Glutamatergic neuron (in vitro differentiated cells): ENCODE measurements around the gene UAP1. TPM values are rescaled to one million over a fixed set of nuclear protein-coding genes. Genes with fewer than 3 reads are reported as not detected.
"Not testable (repeated sequence)": the region's sequence is repeated elsewhere in the genome, so short reads cannot be mapped to it uniquely, and the experiment has no call there.

Experiments used
- DNase-seq: peaks from one replicate; pipeline ENCODE4 v3.0.0; 2022
- H3K27ac Mint-ChIP-seq: one replicate; pipeline ENCODE4 v1.8.0; 2020; ENCODE audit warnings: mild to moderate bottlenecking, mixed read lengths, inconsistent platforms; ENCODE audit not compliant: unreplicated experiment
- H3K27me3 Mint-ChIP-seq: one replicate; pipeline ENCODE4 v1.8.0; 2020; ENCODE audit warnings: mild to moderate bottlenecking, moderate library complexity, mixed read lengths, inconsistent platforms; ENCODE audit not compliant: unreplicated experiment
- H3K36me3 Mint-ChIP-seq: one replicate; pipeline ENCODE4 v1.8.0; 2020; ENCODE audit warnings: mild to moderate bottlenecking, mixed read lengths, inconsistent platforms; ENCODE audit not compliant: unreplicated experiment
- H3K4me1 Mint-ChIP-seq: one replicate; pipeline ENCODE4 v1.8.0; 2020; ENCODE audit warnings: mild to moderate bottlenecking, low read depth, mixed read lengths, inconsistent platforms; ENCODE audit not compliant: unreplicated experiment
- H3K4me3 Mint-ChIP-seq: one replicate; pipeline ENCODE4 v1.8.0; 2020; ENCODE audit warnings: mild to moderate bottlenecking, mixed read lengths, inconsistent platforms; ENCODE audit not compliant: unreplicated experiment
- H3K9me3 Mint-ChIP-seq: one replicate; pipeline ENCODE4 v1.8.0; 2020; ENCODE audit warnings: mild to moderate bottlenecking, moderate library complexity, mixed read lengths, inconsistent platforms; ENCODE audit not compliant: unreplicated experiment
- CTCF ChIP-seq: fragments of 200-600 bp; sonication (generic); IDR thresholded peaks from one replicate; pipeline ENCODE4 v1.5.0; 2021; ENCODE audit not compliant: partially characterized antibody, unreplicated experiment
- total RNA-seq: library from RNA; stranded (reverse); fragmentation: NEBNext Ultra II Directional; extraction: Animal tissue kit (Norgen Biotek cat#: 25700); gene quantifications from one replicate; pipeline ENCODE4 v1.2.1, GENCODE V29; 2021; ENCODE audit not compliant: unreplicated experiment

The UAP1 gene
- total RNA-seq, 1 donor from 2014 or later = 34.1 TPM

- Mint-ChIP-seq H3K27me3 (no peaks in the 10 kb centered on the region), H3K27ac (no peak overlapping the region), H3K9me3 (no peaks in the 10 kb centered on the region), H3K36me3 (no peaks in the 10 kb centered on the region), H3K4me3 (no peak overlapping the region), H3K4me1 (no peaks in the 10 kb centered on the region)
- TF ChIP-seq CTCF = no peak
- DNase-seq = no peak
Measured at GRCh38 chr1:162590101-162590500, 28.6 kb downstream of the UAP1 start.

- Mint-ChIP-seq H3K9me3 (no peaks in the 10 kb centered on the region), H3K36me3 (no peaks in the 10 kb centered on the region), H3K4me1 (no peaks in the 10 kb centered on the region), H3K4me3 (no peak overlapping the region), H3K27ac (no peak overlapping the region), H3K27me3 (no peaks in the 10 kb centered on the region)
- no peak for DNase-seq
- no peak for TF ChIP-seq CTCF
Measured at GRCh38 chr1:162590686-162591085, 29.2 kb downstream of the UAP1 start.

- no peak for DNase-seq
- Mint-ChIP-seq H3K9me3 (no peaks in the 10 kb centered on the region), H3K27ac (no peak overlapping the region), H3K4me3 (no peak overlapping the region), H3K4me1 (no peaks in the 10 kb centered on the region), H3K27me3 (no peaks in the 10 kb centered on the region), H3K36me3 (no peaks in the 10 kb centered on the region)
- no peak for TF ChIP-seq CTCF
Measured at GRCh38 chr1:162596514-162597170, 35.1 kb downstream of the UAP1 start.

- H3K36me3 Mint-ChIP-seq = no peaks in the 10 kb centered on the region
- DNase-seq = no peak
- no peak for TF ChIP-seq CTCF
Measured at GRCh38 chr1:162599451-162599850, 37.9 kb downstream of the UAP1 start.

GRCh38 chr1:162603117-162603516, 41.6 kb downstream of the UAP1 start:
- not testable (repeated sequence) for H3K27ac Mint-ChIP-seq, H3K9me3 Mint-ChIP-seq, H3K4me3 Mint-ChIP-seq, H3K4me1 Mint-ChIP-seq, H3K27me3 Mint-ChIP-seq, DNase-seq, H3K36me3 Mint-ChIP-seq

More at GRCh38 chr1:162599451-162599850, 37.9 kb downstream of the UAP1 start:
- no peak overlapping the region for H3K4me3 Mint-ChIP-seq
- H3K4me1 Mint-ChIP-seq = no peaks in the 10 kb centered on the region
- H3K27me3 Mint-ChIP-seq = peaks cover 2% of the 10 kb centered on the region
- H3K27ac Mint-ChIP-seq = no peak overlapping the region
- H3K9me3 Mint-ChIP-seq = no peaks in the 10 kb centered on the region
